GM18868 (cell line): Measurements from ENCODE around the gene MLST8.
"Not testable (repeated sequence)": the region's sequence is repeated elsewhere in the genome, so short reads cannot be mapped to it uniquely, and the experiment has no call there.

Source experiments
- ATAC-seq: cut with Tn5 transposase; IDR thresholded peaks from one replicate; pipeline ENCODE4 v1.9.1; 2021; ENCODE audit warnings: mild to moderate bottlenecking, moderate library complexity; ENCODE audit not compliant: unreplicated experiment

MLST8 gene

GRCh38 chr16:2190002-2190658 lies 15.1 kb upstream of the MLST8 start:
- no peak for ATAC-seq

- ATAC-seq: no peak
Observed at GRCh38 chr16:2190659-2191445, 14.4 kb upstream of the MLST8 start.

- no peak for ATAC-seq
Observed at GRCh38 chr16:2191446-2191706, 13.9 kb upstream of the MLST8 start.

- ATAC-seq: no peak
Observed at GRCh38 chr16:2194166-2194834, 11.0 kb upstream of the MLST8 start.

GRCh38 chr16:2194852-2195321 lies 10.4 kb upstream of the MLST8 start:
- no peak for ATAC-seq

- no peak for ATAC-seq
Observed at GRCh38 chr16:2195322-2196161, 9.7 kb upstream of the MLST8 start.

GRCh38 chr16:2196162-2196980 lies 8.9 kb upstream of the MLST8 start, which contains the start of gene CASKIN1:
Gene CASKIN1 (minus strand): TSS chr16:2196605. CDS start chr16:2196432, 173 bp downstream.
- no peak for ATAC-seq

GRCh38 chr16:2196981-2197511 lies 8.2 kb upstream of the MLST8 start:
- ATAC-seq: no peak

GRCh38 chr16:2197765-2198164 lies 7.5 kb upstream of the MLST8 start:
- no peak for ATAC-seq

GRCh38 chr16:2198283-2198682 lies 7.0 kb upstream of the MLST8 start:
- no peak for ATAC-seq

- ATAC-seq: no peak
Observed at GRCh38 chr16:2199095-2199494, 6.2 kb upstream of the MLST8 start.

- ATAC-seq: no peak
Observed at GRCh38 chr16:2199621-2200139, 5.6 kb upstream of the MLST8 start.

GRCh38 chr16:2200313-2200712 lies 4.9 kb upstream of the MLST8 start:
- ATAC-seq: no peak

GRCh38 chr16:2203119-2203688 lies 2.0 kb upstream of the MLST8 start:
- not testable (repeated sequence) for ATAC-seq

GRCh38 chr16:2204416-2205103 lies 694 bp upstream of the MLST8 start:
- ATAC-seq: no peak

GRCh38 chr16:2205967-2206313 lies 686 bp downstream of the MLST8 start:
- ATAC-seq: peak; percentile 13

- ATAC-seq: no peak
Observed at GRCh38 chr16:2206420-2206779, 1.1 kb downstream of the MLST8 start.

- ATAC-seq: no peak
Observed at GRCh38 chr16:2206780-2207433, 1.7 kb downstream of the MLST8 start.
